NCI-H748 (cell line): ENCODE results near the gene CALD1.

Source experiments
- DNase-seq: peaks from one replicate; lab custom pipeline; 2025; ENCODE audit not compliant: unreplicated experiment; lab: John Stamatoyannopoulos, UW

CALD1 gene

DNA sequence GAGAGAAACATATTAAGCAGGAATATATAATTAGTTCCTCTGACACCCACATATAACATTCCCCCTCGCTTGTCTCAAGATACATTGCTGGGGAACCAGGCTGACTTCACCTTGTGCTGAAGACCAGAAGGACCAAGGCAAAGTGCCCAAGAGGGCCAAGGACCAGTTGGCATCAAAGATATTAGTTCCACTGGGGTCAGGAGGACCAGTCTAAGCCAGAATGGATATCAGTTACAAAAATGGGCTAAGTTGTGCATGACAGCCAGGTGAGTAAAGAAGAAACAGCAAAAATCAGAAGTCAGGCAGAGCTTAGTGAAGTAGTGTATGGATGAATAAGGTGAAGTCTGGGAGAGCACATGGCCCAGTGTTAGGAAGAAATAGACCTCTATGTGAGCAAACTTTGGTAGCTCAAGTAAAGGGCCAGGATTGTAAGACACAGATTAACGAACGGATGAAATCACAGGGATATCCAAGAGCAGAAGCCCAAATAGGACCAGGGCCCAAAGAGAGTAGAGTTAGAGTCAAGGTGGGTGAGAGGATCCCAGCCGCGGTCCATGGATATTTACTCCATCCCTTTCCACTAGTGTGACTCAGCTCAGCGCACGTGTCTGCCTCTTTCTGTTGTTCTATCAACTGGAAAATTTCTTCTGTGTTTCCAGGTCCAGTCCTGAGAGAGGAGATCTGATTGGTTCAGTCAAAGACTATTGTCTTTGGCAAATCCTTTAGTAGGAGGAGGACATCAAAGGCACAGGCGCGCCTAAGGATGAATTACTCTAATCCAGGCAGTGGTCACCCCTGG, 5.0 kb downstream of the CALD1 start:
- DNase-seq = no peak

DNA sequence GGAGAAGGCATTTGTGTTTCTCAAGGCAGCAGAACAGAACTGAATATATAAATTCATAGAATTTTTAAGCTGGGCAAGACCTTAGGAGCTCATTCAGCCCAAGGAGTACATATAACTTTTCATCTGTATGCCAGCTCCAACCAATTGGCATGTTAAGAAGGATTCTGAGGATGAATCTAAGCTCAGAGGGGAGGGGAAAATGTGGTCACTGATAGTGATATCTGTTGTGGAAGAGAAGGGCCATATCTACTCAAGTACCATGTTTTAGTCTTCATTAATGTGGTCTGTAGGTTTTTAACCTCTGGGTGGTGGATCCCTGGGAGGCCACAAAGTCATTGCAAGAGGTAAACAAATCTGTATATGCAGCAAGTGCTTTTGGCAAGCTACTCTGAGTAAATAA, 6.4 kb downstream of the CALD1 start:
- no peak for DNase-seq

DNA sequence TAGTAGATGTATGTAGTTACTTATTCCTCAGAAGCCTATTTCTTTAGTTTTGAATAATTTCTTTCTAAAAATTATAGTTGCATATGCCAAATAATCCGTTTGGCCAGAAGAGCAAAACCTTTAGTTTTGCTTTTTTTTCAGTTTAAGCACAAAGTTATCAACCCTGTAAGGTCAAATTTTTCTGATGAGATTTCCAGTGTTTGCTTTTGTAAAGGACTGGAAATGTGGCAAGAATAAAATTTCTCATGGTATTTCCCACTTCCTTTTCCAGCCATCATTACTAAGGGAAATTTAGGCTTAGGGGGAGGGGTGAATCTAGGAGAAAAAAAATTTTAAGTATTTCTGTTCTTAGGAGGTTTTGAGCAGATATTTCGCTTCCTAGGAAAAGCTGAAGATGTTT, 7.6 kb downstream of the CALD1 start:
- DNase-seq = no peak

DNA sequence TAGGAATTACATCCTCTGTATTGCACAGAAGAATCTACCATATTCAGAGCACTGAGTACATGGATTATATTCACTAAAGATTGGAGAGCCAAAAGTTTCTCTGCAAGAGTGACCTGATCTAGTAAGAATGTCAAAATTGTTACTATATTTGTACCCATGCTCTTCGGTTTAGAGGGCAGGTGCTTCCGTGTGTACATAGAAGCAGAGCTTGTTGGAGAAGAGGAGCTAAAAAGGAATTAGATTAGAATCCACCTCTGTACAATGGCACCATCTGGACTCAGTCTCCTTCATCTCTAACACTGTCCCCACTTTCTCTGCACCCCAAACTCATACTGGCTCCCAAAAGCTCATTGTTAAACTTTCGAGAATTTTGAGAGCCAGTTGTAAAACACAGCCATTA, 8.3 kb downstream of the CALD1 start:
- no peak for DNase-seq

DNA sequence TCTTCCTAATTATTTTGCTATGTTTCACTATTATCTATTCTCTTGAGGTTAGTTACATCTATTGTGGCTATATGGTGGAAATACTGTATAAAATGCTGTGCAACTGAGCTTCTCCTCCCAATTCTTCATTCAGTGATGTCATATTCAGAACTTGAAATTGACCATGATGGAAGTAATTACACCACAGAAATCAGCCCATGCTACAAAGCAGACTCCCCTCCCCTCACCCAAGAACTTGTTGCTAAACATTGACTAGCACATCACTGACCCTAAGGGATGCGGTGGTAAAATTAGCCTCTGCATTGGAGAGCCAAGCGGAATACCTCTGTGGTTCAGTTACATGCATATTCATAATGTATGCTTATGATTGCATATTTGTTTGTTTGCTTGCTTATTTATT, 8.8 kb downstream of the CALD1 start:
- no peak for DNase-seq

DNA sequence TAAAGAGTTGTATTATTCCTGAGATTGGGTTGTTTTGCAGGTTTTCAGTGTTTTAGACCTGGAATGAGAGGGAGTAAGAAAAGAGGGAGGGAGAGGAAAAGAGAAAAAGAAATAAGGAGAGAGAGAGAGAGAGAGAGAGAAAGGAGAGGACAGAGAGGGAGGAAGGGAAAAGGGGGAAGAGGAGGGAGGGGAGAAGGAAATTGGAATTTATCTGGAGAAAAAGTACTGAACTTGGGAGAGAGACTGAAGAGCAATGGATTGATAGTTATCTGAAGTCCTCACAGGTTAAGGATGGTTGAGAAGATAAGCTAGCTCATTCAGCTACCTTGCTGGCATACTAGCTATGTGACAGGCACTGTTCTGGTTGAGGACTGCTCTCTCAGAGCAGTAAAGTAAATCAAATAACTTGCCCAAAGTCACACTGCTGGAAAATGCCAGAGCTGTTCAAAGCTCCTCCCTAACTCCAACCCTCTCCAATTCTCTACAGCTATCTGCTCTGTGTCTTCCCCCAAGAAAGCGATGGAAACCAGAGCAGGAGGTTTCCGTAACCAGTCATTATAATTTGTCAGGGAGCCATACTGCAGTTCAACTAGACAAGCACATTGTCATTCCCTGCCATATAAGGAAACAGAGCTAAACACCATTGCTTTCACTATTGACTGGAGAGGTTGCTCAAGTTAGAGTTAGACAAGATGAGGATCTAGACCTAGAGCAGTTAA, 10.7 kb downstream of the CALD1 start:
- DNase-seq = no peak

DNA sequence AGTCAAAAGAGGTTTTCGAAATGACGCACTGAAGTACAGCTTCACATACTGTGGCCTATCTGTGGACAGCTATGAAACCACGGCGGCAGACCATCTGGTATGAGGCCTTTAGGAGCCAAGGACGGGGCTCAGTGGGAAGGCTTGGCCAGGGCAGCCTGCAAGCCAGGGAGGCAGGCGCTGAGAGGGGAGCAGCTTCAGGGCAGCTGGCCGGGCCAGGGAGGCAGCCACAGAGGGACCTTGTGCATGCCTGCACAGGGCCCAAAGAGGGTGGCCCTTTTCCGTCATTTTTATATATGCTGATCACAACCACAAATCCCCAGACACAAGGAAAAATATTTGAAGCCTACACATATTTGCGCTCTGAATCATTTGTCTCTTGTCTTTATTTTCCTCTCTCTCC, 13.5 kb downstream of the CALD1 start:
- no peak for DNase-seq

DNA sequence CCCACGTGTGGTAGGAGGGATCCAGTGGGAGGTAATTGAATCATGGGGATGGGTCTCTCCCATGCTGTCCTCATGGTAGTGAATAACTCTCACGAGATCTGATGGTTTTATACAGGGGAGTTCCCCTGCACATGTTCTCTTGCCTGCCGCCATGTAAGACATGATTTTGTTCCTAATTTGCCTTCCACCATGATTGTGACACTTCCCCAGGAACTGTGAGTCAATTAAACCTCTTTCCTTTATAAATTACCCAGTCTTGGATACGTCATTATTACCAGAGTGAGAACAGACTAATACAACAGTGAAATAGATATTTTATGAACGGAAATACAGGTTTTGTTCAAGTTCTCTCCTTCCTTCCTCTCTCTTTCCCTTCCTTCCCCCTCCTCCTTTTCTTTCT, 15.8 kb downstream of the CALD1 start:
- no peak for DNase-seq

DNA sequence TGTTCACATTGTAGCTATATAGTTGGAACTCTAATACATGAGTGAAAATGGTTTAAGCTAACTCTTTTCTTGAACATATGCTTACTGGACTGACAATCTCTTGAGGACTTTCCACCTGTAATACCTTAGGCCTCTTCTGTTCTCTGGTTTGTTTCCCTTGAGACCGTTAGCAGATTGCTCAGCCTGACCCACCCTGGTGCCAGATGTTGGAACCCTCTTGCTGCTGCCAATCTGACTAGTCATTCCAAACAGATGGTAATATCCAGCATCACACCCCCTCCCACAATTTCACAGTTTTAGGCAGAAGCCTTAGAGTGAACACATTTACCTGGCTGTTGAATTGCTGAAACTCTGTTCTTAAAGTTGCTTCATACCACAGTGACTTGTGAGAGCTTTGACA, 18.7 kb downstream of the CALD1 start:
- DNase-seq = no peak

DNA sequence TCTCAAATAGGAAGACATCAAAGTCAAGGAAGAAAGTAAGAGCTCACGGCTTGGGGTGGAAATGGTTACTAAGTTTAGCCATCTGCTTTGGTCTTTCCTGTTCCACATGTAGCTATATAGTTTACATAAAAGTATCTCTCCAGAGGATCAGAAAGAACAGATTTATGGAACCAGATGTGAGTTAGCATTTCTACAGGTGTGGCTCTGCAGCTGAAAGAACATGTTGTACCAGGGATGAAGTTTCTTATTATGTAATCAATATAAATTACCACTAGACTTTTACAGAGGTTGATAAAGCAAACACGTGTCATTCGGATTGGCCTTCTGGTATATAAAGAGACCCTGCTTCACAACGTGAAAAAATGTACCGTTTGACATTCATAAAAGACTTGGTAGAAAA, 19.9 kb downstream of the CALD1 start:
- DNase-seq = no peak

DNA sequence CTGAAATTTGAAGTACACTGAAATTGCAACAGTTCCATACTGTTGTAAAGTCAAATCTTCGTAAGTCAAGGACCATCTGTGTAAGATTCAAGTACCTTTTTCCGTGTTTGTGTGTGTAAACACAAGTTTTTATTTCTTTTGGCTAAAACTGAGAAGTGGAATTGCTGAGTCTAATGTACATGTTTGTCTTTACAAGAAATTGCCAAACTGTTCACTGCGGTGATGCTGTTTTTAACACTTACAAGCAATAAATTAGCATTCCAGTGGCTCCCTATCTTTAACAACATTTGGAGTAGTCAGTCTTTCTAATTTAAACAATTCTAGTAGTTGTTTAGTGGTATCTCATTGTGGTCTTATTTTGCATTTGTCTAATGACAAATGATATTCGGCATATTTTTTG, 23.3 kb downstream of the CALD1 start:
- DNase-seq = no peak

DNA sequence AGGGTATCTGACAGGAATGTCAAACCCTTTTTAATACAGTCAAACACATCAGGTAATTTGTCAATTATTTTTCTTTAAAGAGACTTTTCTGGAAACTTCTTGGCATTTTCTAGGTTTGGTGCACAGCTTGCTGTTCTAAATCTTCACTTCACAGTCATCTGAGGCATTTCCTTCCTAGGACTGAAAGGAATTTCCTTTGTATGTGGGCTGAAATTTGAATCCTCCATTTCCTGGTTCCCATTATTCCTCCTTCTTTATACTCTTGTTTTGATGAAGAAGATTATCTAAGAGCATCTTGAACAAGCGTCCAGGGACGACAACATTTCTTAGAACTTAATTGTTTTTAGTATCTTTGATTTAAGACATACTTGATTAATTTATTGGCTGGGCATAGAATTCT, 24.9 kb downstream of the CALD1 start:
- no peak for DNase-seq

DNA sequence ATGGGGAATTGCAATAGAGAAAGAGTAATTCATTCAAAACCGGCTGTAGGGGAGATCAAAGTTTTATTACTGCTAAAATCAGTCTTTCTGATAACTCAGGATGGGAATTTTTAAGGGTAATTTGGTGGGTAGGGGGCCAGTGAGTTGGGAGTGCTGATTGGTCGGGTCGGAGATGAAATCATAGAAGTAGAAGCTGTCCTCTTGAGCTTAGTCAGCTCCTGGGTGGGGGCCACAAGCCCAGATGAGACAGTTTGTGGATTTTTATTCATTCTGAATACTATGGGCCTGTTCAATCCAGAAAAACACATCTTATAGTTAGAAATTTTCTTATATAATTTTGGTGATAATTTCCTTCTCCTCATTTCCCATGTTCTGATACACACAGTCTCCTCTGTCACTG, 25.4 kb downstream of the CALD1 start:
- DNase-seq = no peak

DNA sequence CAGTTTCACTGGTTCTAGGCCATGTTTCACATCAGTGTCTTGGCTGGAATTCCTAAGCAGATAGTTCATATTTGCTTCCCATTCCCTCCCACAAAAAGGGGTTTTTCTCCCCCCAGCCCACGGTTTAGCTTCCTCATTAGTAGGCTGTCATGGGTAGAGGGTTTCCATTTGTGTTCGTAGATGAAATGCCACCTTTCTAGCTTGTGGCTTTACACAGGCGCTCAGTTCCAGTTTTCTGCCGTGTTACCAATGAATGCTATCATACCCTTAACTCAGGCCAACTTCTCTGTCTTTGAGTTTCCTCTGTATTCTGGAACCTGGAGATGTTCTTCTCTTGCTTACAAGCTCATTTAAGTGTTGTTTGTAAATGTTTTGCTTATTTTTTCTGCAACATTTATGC, 26.8 kb downstream of the CALD1 start:
- no peak for DNase-seq

DNA sequence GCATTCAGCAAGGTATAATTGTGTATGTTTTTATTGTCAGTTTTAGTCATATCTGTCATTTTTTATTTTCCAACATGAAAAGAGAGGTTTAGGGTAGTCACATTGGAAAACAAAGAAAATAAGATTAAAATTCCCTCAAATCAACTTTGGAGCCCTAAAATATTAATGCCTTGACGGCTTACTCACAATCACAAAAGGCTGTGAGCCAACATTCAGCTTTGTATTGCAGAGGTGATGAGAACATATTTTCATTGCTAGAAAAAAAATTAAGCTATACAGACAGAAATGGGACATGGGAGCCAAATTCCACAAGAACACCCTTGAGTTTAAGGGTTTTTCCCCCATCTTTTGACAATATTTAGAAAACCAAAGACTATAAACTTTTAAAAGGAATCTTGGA, 30.2 kb downstream of the CALD1 start:
- no peak for DNase-seq

DNA sequence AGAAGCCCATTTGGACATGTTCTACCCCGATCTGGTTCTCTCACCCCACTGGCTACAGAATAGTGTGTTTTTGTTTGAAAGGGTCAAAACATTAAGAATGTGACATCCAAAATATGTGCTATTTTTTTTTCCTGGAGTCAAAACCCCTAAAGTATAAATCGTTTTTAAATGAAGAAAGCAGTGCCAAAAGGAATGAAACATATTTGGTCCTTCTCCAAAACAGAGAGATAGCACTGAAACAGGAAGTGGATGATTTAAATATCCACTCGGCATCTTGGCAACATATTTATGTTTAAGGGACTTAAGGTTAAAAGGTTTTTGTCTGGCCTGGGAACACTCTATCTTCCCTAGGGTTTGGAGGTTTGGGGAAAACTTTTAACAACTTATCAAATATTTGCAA, 32.3 kb downstream of the CALD1 start:
- no peak for DNase-seq

DNA sequence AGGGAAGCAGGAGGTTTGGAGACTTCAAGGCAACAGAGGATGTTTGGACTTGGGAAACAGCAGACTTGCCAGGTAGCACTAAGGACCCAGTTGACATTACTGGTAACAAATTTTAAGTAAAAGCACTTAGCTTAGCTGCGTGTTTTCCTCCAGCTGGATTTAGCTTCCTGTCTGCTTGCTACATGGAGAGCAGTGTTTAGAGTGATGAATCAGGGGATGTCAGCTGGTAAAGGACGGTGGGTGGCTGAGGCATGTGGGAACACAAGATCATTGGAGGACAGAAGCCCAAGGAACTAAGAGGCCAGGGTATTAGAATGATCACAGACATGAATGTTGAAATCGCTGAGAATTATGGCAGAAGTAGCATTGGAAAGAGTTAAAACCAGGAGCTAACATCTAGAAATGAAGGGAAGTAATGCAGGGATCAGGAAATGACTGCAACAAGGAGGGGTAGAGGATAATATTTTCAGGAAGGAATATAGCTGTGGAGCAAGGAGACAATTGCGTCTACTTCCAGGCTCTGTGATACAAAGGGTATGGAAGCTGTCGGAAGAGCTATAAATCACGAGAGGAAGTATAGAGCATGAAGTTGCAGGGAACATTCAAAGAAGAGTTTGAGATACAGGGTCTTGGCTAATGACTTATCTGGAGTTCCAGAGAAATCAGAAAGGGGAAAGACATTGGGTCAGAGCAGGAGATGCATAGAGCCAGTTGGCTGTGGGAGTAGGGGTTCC, 34.4 kb downstream of the CALD1 start:
- DNase-seq = no peak

DNA sequence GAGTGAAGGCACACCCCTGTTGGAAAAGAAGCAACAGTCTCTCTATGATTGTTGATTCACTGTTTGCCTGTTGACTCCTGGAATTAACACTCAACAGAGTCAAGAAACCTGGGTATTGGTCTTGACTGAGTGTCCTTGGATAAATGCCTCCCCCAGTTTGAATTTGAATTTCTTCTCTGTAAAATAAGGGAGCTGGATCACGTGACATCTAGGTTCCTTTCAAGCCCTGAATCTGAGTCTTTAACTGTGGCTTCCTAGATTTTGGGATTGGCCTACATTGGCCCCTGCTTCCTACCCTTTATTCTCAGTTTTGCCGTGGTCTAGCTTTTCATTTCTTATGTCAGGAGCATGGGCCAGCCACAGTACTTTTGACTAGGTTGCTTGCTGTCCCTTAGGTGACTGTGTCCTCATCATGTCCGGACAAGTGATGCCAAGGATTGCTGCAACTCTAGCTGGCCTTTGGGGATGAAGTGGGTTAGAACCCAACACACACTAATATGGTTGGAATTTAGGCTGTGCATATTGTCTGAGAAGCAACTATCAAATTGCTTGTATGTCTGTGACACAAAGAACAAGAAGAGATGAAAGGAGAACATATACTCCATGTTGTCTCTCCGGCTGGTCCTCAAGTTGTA, 35.4 kb downstream of the CALD1 start:
- DNase-seq = no peak

DNA sequence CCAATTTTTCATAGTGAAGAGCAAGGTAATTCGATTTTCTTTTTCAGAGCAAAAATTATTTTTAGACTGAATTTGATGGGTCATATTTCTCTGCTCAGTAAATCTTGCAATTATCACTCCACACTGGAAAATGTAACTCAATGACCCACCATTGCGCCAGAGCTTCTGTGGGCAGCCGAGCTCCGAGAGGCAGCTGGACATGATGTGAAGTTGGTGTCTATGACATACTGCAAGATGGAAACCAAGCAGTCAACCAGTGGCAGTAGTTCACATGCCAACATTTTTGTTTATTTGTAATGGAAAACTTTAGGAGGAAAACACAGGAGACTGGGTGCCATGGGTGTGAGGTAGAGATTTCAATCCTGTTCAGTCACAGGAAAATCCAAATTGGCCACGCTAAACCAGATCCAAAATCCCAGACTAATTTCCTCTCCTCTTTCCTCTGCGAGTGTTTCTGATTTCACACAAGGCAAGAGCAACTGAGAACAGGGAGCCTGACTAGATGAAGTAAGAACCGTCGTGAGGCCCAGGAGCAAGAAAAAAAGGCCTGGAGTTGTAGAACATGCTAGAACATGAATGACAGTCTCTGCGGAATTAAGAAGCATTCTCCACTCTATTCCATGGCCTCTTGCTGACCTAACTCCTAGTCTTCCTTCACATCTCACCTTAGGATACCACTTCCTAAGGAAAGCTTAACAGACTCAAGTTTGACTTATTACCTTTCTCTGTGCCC, 39.3 kb downstream of the CALD1 start:
- DNase-seq = no peak

DNA sequence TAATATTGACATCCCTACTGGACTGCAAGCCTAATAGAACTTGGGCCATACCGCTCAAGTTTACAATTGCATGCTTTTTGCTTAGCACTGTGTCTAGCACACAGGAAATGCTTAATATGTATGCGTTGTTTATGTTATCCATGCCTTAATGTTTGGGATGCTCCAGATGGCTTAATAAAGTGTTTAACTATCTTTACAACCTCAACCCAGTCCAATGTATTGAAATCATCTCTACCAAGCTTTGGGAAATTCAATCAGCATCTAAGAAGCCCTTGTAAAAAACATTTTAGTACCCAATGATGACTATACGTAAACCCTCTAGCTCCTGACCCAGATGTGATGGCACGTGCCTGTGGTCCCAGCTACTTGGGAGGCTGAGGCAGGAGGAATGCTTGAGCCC, 40.0 kb downstream of the CALD1 start:
- no peak for DNase-seq

DNA sequence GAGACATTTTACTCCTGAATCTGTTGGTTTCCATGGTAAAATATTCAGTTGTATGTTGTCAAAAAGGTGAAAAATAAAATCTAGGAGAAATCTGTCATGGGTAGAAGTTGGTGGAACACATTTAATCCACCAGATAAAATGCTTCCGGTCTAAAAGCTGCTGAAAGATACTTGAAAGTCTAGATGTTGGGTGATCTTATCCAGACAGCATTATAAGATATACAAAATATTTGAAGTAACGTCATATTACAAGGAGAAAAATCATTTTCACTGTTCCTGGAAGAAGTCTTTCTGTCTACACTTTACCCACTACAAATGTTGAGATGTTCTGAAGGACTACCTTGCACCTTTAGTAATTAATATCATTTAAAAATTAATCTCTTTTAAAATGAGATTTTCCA, 40.9 kb downstream of the CALD1 start:
- no peak for DNase-seq
